Testis (tissue), 2 donors: Measurements from ENCODE around the gene UTP11.

ENCODE experiments used
- POLR2A ChIP-seq: fragments of 450-650 bp; IDR thresholded peaks from one replicate; pipeline ENCODE4 v1.6.1; 2017; ENCODE audit warnings: antibody characterized with exemption, mild to moderate bottlenecking, moderate library complexity
- TF ChIP-seq, protein P1 (sequence below), 3 experiments: fragments of 450-650 bp in 2 of 3; fragments of 200-600 bp in 1 of 3; sonication (generic) in 1 of 3; IDR thresholded peaks; one replicate each; pipeline ENCODE4 v1.5.1; 2016 to 2019; ENCODE audit warnings: antibody characterized with exemption in 3 of 3, mild to moderate bottlenecking in 2 of 3, moderate library complexity in 1 of 3

- TF ChIP-seq, protein P1, sequence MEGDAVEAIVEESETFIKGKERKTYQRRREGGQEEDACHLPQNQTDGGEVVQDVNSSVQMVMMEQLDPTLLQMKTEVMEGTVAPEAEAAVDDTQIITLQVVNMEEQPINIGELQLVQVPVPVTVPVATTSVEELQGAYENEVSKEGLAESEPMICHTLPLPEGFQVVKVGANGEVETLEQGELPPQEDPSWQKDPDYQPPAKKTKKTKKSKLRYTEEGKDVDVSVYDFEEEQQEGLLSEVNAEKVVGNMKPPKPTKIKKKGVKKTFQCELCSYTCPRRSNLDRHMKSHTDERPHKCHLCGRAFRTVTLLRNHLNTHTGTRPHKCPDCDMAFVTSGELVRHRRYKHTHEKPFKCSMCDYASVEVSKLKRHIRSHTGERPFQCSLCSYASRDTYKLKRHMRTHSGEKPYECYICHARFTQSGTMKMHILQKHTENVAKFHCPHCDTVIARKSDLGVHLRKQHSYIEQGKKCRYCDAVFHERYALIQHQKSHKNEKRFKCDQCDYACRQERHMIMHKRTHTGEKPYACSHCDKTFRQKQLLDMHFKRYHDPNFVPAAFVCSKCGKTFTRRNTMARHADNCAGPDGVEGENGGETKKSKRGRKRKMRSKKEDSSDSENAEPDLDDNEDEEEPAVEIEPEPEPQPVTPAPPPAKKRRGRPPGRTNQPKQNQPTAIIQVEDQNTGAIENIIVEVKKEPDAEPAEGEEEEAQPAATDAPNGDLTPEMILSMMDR (IDR thresholded peaks at IDR 0.05): no peak
- TF ChIP-seq POLR2A: no peak
These were observed 12.4 kb upstream of the UTP11 start for GRCh38 chr1:38000233-38000528.
